ENCODE results near the gene PLCD3.

PLCD3 gene

GRCh38 chr17:45116434-45117016 is 15.8 kb downstream of the PLCD3 start:
- DNase-seq (ENCODE audit: low read depth): no peak

- DNase-seq (ENCODE audit: low read depth): no peak
Measured at GRCh38 chr17:45115871-45116270, 16.4 kb downstream of the PLCD3 start.

- DNase-seq (ENCODE audit: low read depth): no peak
Measured at GRCh38 chr17:45115015-45115625, 17.2 kb downstream of the PLCD3 start.

DNA sequence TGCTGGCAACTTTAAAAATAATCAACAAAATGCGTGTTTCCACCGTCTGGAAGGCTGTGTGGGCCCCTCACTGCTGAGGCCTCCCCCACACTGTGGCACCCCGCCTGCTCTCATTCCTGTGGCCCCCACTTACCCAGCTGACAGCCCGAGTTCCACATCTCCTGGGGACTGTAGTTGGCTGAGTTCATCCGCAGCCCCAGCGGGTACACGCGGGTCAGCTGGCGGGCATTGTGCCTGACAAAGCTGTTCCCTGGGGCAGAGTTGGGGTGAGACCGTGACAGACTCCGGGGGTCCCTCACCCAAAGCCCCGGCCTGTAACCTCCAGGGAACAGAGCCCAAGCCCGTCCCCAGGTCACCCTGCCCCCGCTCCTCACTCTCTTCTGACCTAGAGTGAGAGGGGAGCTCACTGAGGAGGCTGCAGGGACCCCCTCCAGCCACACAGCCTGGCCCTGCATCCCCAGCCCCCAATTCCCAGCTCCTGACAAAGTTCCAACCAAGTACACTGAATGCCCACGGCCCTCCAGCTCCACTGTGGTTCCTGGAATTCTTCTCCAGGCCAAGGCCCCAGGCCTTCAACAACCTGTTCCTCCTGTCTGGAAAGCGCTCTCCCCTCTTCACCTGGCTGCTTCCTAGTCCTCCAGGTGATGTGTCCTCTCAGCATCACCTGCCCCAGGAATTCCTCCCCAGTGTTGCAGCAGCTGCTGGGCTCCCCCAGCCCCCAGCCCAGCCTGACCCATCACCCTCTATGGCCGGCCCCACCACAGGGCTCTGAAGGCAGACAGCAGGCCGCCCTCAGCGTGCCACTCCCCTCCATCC is 18.0 kb downstream of the PLCD3 start:
- no peak for DNase-seq (ENCODE audit: low read depth)

GRCh38 chr17:45113424-45113754 is 18.9 kb downstream of the PLCD3 start:
- no peak for DNase-seq (ENCODE audit: low read depth)

DNA sequence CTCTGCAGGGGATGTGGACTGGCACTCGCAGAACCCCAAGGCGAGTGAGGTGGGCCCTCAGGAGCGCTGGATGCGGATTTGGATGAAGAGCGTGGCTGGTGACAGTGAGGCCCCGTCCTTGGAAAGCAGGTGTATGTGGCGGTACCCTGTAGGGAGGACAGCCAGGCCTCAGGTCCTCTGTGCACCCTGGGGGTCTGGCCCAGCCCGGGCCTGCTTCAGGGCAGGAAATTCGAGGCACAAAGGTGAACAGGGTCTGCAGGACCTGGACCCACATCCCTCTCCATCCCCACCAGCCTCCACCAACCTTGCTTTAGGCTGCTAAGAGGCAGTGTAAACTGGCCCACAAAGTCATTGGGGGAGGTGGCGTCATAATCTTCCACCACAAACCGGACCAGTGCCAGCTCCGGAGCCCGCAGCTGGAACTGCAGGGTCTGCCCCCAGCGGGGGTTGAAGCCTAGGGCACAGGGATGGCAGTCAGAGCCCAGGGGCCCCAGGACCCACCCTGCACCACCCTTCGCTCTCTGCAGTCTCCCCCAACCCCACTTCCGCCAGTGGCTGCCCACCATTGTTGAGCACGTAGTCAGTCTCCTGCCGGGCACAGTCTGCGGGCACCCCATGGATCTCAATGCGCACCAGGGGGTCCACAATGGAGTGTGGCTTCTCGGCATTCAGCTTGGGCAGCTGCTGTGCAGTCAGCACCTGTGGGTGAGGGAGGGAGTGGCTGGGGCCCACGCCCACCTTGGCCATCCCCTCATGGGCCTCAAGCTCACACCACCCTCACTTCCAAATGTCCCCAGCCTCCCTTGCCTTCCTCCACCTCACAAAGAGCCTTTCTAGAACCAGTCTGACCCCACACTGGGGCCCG is 19.5 kb downstream of the PLCD3 start:
- no peak for DNase-seq (ENCODE audit: low read depth)

- DNase-seq (ENCODE audit: low read depth): no peak
Measured at GRCh38 chr17:45111850-45112249, 20.5 kb downstream of the PLCD3 start.

DNA sequence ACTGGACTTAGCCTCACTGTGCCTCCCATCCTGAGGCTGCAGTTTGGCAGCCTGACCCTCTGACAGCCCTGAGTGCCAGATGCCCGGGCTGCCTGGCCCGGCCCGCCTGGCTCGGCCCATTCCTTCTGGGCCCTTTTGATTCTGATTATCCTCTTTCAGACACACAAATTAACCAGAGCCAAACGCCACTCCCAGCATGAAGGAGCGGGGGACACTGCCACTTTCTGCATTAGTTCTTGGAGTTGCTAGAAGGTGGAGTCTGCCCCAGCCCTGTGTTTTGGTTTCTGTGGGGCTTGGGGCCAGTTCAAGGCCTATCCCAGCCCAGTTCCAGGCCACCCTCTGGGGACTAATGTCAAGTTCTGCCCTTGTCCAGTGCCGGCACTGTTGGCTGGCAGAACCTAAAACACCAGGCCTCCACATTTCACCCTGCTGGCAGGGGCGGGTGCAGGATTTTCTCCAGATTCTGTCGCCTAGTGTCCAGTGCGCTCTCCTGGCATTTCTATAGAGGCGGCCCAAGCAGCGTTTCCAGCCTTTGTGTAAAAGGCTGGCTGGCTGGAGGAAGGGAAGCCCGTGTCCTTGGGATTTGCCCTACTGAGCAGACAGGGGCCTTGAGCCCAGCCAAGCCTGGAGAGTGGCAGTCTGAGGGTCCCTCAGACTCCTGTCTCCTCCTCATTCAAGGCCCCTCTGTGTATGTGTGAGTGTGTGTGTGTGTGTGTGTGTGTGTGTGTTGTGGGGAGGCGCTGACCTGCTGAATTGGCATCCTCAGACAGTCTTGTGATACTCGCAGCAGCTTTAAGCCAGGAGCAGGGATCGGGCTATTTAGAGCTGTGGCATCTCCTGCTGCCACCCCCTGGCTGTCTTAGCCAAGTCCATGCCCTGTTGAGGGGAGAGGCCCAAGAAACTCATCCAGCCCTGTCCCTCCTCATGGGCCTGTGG is 21.4 kb downstream of the PLCD3 start:
- no peak for DNase-seq (ENCODE audit: low read depth)

DNA sequence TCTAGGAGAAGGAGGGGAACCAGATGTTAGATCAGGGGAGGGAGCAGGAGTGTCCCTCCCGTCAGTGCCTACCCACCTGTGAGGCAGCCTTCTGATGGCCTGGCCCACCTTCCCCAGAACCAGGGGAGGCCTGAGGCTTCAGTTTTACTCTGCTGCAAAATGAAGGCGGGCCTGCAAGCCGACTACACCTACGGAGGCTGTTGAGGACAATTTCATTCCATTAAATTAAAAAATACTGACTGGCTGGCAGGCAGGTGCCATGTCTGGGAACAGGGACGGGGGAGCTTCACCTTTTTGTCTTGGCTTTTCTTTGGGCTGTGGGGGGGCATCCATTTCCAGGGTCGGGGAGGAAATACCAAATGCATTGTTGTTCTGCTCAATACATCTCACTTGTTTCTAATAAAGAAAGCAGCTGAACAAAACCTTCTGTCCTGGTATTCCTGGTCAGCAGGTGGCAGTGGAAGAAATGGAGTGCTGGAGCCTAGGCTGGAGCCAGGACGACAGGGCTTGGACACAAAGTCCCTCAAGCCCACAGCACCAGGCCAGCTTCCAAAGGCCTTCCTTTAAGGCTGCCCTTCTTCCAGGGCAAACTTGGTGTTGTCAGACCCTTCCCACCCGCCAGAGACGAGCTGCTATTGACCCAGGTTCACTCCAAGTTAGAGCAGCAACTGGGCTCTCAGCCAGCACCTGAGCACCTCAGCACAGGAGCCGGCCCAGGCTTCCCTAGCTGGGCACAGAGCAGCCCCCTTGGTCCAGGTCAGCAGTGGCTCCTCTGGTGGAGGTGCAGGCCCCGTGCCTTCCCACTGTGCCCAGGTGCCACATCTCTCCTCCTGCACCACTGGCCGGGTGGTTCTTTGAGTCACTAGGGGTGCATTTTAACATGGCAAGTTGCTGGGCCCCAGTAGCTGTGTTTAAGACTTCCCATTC is 23.5 kb downstream of the PLCD3 start:
- DNase-seq (ENCODE audit: low read depth): no peak

DNA sequence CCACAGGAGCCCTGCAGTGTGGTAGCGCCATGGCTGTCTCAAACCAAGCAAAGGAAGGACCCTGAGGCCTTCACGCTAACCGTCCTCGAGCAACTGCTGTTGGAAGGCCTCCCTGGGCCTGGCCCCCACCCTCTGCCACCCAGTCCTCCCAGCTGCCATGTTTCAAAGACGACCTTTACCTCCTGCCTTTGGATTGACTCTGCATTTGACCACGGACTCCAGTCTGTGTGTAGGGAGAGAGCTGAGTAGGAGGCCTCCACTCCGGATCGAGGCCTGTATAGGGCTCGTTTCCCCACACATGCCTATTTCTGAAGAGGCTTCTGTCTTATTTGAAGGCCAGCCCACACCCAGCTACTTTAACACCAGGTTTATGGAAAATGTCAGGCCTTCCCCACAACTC is 24.3 kb downstream of the PLCD3 start:
- no peak for DNase-seq (ENCODE audit: low read depth)

- no peak for DNase-seq (ENCODE audit: low read depth)
Measured at GRCh38 chr17:45107293-45108010, 24.9 kb downstream of the PLCD3 start.

GRCh38 chr17:45106582-45106981 is 25.7 kb downstream of the PLCD3 start:
- DNase-seq (ENCODE audit: low read depth): no peak

DNA sequence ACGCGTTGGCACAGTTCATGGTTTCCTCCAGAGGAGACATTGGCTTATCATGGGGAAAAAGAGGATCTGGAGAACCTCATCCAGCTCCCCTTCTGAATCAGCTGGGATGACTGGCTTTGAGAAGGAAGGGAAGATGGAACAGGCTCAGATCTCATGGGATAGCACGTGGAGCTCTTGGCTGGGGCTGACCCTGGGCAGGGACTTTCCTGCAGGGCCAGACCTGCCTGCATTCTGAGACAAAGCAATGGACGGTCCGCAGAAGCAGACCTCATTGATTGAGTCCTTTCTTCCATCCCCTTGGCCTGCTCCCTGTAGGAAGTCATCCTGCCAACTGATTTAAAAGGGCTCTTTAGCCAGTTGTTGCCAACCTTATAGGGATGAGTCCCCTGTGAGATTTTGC is 26.2 kb downstream of the PLCD3 start:
- no peak for DNase-seq (ENCODE audit: low read depth)

DNA sequence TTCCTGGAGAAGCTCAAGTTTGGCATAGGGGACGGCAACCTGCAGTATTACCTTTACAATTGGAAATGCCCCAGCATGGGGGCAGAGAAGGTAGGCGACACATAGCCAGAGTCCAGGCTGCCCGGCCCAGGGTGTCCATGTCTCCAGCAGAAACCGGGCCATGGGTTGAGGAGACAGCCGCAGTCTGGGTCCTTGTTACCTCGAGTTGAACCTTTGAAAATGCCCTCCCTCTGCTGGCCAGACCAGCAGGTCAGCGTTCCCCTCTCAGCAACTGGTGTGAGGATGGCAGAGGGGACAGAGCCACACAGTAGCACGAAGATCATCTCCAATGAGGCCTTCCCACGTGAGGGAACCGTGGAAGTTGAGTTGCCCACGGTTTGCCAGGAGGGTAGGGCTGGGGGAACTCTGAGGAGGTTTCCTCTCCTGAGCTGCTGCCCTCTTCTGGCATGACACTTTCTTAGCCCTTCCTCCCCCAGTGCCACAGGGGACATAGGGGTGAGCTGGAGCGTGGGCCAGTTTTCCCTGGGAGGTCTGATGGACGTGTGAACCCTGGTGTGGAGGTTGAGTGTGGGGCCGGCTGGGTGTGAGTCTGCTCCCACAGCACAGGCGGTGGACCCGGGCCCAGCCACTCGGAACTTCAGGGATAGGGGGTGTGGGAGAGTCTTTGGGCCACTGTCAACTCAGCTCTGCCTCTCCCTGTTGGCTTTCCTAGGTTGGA is 27.2 kb downstream of the PLCD3 start:
- no peak for DNase-seq (ENCODE audit: low read depth)

GRCh38 chr17:45104497-45104896 is 27.8 kb downstream of the PLCD3 start:
- no peak for DNase-seq (ENCODE audit: low read depth)

- no peak for DNase-seq (ENCODE audit: low read depth)
Measured at GRCh38 chr17:45104029-45104428, 28.3 kb downstream of the PLCD3 start.

GRCh38 chr17:45103269-45103795 is 29.0 kb downstream of the PLCD3 start:
- DNase-seq (ENCODE audit: low read depth): no peak

DNA sequence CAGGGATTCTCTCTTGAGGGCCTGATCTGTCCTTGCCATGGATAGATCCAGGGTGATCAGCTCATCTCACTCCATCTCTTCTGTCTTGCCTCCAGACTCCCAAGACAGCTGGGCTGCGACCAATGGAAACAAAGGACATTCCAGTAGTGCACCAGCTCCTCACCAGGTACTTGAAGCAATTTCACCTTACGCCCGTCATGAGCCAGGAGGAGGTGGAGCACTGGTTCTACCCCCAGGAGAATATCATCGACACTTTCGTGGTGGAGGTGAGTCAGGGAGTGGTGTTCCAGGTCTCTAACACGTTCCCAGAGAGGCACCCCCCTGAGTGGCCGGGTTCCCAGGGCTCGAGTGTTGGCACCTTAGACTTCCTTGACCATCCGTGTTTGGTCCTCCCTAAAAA is 29.5 kb downstream of the PLCD3 start:
- no peak for DNase-seq (ENCODE audit: low read depth)
